Measurements from ENCODE around the gene SKIL.

DNA sequence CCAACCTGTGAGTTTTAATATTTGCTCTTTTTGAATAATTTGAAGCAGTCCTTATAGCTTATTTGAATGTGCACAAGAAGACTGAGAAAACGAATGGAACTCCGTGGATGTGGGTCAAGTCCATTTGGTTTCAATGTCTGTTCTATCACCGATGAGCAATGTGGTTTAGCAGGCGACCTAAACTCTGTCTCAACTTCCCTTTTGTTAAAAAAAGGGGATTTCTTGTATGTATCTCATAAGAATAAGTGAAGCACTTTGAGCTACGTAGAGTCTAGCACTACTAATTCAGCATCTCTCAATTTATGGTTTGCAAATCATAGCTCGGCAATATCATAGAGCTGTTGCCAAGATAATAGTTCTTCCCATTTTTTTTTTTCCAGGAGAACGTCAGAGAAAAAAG lies 4.6 kb upstream of the SKIL start:
- TF ChIP-seq, protein P1, sequence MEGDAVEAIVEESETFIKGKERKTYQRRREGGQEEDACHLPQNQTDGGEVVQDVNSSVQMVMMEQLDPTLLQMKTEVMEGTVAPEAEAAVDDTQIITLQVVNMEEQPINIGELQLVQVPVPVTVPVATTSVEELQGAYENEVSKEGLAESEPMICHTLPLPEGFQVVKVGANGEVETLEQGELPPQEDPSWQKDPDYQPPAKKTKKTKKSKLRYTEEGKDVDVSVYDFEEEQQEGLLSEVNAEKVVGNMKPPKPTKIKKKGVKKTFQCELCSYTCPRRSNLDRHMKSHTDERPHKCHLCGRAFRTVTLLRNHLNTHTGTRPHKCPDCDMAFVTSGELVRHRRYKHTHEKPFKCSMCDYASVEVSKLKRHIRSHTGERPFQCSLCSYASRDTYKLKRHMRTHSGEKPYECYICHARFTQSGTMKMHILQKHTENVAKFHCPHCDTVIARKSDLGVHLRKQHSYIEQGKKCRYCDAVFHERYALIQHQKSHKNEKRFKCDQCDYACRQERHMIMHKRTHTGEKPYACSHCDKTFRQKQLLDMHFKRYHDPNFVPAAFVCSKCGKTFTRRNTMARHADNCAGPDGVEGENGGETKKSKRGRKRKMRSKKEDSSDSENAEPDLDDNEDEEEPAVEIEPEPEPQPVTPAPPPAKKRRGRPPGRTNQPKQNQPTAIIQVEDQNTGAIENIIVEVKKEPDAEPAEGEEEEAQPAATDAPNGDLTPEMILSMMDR (IDR thresholded peaks at IDR 0.05) = no peak
- TF ChIP-seq EZH2 (IDR thresholded peaks at IDR 0.05; ENCODE audit: borderline replicate concordance, insufficient read depth, low read depth, low read length, poor library complexity, severe bottlenecking) = no peak
